SIG-M5 treated with dmso at 0.1 percent for 504 hours (cell line): Measurements from ENCODE around the gene TAS1R3.

Source experiments
- DNase-seq: peaks from one replicate; lab custom pipeline; 2025; ENCODE audit not compliant: unreplicated experiment; lab: John Stamatoyannopoulos, UW

Gene TAS1R3

DNA sequence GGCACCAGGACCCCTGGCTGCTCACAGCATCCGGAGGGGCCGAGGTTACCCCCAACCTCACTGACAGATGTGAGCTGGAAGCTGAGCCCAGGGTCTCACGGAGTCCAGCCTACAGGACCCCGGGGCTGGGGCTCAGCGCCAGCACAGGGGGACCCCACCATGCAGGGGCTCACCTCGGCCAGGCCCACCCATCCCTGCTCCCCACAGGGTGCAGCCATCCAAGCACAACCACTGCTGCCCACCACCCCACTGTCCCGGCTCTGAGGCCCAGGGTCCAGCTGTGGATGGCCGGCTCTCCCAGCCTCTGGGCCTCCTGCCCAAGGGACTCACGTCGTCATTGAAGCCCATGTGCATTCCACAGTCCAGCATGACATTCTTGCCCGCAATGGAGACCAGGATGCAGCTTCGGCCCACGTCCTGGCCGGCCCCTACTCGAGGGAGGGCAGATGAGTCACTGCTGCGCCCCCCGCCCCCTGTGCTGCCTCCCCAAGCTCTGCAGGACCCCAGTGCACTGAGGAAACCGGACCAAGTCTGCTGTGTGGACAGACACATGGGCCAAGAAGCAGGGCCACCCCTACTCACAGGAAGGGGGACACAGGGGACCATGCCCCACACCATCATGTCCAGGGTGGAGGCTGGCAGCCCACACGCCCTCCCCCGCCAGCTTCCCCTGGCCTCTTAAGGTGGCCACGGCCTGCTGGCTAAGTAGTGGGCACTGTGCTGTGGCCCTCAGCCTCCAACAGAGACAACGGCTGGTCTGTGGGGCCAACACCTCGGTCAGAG lies 10.2 kb upstream of the TAS1R3 start:
- DNase-seq = no peak

DNA sequence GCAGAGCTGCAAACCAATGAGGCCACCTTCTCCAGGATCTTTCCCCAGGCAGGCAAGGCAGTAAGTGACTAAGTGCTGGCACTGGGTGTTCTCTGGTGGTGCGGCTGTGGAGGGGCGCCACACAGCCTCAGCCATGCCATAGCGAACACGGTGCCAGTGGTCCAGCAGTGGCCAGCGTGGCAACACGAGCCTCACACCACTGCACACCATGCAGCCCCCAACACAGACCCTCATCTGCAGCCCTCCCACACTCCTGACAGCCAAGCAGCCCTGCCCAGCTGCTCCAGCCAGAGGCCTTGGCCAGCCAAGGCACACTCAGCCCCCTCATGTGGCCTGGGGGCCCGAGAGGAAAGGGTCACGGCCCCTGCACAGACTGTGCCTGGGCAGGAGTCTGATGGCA lies 9.6 kb upstream of the TAS1R3 start:
- no peak for DNase-seq

DNA sequence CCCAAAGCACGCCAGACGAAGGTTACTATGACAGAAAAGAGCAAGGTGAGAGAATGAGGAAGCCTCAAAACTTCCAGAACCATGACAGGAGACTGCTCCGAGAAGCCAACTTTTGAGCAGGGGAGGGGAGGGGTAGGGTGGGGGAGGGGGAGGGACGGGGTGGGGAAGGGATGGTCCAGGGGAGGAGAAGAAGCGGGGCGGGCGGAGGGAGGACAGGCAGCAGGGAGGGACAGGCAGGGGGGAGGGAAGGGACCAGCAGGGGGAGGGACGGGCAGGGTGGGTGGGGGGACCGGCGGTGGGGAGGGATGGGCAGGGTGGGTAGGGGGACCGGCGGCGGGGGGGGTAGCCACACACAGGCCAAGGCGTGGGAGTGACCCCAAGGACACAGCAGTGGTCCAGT lies 8.7 kb upstream of the TAS1R3 start:
- no peak for DNase-seq

DNA sequence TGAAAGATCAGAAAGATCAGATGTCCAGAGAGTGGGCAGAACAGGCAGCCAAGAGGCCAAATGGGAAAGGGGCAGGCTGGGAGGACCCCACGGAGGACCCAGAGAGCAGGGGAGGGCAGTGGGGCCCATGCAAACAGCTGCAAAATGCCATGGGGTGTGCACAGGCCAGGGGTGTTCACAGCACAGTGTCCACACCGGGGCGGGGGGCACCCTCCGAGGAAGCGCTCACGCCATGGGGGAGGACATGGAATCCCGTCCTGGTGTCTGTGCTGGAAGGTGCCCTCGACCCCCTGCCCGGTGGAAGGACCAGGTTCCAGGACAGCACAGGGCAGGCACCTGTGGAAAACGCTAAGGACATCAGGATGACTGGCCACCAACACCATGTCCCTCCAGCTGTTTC lies 8.1 kb upstream of the TAS1R3 start:
- no peak for DNase-seq

DNA sequence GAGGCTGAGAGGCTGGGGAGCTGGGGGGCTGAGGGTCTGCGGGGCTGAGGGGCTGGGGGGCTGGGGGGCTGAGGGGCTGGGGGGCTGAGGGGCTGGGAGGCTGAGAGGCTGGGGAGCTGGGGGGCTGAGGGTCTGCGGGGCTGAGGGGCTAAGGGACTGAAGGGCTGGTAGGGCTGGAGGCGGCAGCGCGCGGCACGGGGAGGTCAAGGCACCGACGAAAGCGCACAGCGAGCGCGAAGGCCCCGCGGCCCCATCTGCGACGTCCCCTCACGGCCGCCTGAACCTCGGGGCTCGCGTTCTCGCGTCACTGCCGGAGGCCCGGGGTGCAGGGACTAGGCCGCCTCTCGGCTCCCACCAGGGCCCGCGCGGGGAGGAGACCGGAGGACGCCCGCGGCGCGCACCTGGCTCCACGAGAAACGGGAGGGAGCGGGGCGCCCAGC lies 7.0 kb upstream of the TAS1R3 start:
- DNase-seq = no peak

DNA sequence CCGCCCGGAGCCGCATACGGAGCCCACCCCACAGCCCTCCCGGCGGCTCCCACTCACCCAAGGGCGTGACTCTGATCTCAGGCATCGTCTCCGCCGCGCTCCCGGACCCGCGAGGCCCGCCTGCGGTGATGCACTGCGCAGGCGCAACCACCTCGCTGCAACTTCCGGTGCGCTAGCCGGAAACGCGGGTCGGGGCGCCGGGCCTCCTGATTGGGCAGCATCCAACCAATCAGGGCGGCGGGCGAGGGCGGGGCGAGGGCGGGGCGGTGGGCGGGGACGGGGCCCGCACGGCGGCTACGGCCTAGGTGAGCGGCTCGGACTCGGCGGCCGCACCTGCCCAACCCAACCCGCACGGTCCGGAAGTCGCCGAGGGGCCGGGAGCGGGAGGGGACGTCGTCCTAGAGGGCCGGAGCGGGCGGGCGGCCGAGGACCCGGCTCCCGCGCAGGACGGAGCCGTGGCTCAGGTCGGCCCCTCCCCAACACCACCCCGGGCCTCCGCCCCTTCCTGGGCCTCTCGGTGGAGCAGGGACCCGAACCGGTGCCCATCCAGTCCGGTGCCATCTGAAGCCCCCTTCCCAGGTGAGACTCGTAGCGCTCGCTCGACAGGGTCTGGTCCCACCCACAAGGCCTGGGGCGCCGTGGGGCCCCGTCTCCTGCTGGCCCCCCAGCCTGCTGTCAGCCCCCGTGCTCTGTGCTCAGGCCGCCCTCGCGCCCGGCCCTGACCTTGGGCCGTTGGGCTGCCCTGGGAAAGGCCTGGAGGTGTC lies 6.4 kb upstream of the TAS1R3 start, which contains the start of the genes CPTP and INTS11:
Gene CPTP (plus strand): TSS at position 279 of the 764 bp plus-strand sequence. CDS start 2,109 bp downstream, outside the sequence.
Gene INTS11 (minus strand): TSS at position 137 of the 764 bp plus-strand sequence. CDS start 52 bp downstream, at position 85.
- peak; percentile 79 for DNase-seq

DNA sequence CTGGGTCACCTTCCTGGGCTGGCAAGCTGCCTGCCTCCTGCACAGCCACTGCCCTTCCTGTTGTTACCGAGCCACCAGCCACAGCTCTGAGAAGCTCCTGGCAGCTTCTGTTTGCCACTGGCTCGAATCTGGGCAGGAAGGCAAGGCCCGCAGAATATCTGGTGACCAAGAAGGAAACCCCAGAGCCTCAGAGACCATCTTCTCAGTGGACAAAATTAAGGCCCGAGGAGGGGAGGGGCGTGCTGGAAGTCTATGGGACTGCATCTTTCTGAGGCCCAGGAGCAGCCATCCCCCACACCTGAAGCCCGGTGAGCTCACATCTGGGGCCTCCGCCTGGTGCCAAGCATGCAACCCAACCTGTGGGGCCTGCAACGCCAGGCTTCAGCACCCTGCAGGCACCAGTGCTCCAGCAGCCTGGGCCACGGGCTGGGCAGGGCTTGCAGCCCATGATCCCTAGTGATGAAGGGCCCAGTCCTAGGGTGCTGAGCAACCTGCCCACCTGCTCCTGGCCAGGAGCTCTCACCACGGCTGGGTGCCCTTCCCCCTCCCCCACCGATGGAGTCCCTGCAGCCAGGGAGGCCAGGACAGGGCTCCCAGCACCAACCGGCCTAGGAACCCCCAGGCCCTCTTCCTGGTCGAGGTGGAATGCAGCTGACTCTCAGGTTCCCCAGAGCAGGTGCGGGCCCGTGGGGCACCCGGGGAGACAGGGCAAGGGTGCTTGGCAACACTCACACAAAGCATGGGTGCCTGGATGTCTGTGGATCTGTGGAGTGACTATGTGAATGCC lies 5.6 kb upstream of the TAS1R3 start:
- DNase-seq = no peak

DNA sequence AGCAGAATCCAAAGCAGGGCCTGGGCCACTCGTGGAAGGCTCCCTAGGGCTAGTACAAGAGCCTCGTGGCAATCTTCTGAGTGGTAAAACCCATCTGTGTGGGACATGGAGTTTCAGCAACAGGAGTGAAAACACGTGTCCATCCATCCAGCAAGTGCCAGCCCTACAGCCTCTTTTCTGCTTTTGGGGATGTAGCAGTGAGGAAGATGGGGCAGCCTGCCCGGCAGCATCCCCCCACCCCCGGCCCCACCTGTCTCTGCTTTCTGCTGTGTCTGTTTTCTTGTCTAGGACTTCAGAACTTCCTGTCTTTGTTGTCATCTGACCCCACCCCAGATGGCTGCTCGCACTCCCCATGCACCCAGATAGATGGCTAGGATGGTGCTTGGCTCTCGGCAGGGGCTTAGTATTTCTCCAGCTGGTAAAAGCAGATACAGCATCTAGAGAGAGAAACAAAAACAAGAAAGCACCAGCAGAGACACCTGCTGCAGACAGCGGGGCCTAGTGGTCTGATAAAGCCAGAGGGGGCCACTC lies 4.9 kb upstream of the TAS1R3 start:
- DNase-seq = no peak

DNA sequence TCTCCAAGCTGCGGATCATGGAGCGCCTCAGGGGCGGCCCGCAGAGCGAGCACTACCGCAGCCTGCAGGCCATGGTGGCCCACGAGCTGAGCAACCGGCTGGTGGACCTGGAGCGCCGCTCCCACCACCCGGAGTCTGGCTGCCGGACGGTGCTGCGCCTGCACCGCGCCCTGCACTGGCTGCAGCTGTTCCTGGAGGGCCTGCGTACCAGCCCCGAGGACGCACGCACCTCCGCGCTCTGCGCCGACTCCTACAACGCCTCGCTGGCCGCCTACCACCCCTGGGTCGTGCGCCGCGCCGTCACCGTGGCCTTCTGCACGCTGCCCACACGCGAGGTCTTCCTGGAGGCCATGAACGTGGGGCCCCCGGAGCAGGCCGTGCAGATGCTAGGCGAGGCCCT lies 3.8 kb upstream of the TAS1R3 start:
- no peak for DNase-seq

DNA sequence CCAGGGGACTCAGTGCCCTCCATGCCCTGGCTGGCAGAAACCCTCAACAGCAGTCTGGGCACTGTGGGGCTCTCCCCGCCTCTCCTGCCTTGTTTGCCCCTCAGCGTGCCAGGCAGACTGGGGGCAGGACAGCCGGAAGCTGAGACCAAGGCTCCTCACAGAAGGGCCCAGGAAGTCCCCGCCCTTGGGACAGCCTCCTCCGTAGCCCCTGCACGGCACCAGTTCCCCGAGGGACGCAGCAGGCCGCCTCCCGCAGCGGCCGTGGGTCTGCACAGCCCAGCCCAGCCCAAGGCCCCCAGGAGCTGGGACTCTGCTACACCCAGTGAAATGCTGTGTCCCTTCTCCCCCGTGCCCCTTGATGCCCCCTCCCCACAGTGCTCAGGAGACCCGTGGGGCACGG lies 2.8 kb upstream of the TAS1R3 start:
- no peak for DNase-seq

DNA sequence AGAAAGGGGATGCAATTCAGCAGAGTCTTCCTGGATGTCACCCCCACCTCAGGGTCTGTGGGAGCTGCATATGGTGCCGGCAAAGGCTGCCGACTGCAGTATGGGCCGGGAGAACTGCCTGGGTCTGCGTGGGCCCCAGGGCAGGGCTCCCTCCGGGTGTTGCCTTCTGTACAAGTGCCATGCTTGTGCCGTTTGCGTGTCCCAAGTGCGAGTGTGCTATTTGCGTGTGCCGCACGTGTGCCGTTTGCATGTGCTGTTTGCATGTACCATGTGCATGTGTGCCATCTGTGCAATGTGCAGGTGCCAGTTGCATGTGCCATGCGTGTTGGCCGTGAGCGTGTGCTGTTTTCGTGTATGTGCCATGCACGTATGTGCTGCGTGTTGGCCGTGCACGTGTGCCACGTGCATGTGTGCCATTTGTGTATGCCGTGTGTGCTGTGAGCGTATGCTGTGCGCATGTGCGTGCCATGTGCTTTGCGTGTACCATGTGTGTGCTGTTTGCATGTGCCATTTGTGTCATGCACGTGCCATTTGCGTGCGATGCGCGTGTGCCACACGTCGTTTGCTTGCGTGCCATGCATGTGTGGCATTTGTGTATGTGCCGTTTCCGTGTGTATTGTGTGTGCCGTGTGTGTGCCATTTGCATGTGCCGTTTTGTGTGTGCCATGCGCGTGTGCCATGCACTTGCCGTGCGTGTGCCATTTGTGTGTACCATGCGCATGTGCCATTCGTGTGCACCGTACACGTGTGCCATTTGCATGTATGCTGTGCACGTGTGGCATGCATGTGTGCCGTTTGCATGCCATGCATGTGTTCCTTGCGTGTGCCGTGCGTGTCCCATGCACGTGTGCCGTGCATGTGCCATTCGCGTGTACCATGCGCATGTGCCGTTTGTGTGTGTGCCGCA lies 1.5 kb upstream of the TAS1R3 start:
- no peak for DNase-seq

DNA sequence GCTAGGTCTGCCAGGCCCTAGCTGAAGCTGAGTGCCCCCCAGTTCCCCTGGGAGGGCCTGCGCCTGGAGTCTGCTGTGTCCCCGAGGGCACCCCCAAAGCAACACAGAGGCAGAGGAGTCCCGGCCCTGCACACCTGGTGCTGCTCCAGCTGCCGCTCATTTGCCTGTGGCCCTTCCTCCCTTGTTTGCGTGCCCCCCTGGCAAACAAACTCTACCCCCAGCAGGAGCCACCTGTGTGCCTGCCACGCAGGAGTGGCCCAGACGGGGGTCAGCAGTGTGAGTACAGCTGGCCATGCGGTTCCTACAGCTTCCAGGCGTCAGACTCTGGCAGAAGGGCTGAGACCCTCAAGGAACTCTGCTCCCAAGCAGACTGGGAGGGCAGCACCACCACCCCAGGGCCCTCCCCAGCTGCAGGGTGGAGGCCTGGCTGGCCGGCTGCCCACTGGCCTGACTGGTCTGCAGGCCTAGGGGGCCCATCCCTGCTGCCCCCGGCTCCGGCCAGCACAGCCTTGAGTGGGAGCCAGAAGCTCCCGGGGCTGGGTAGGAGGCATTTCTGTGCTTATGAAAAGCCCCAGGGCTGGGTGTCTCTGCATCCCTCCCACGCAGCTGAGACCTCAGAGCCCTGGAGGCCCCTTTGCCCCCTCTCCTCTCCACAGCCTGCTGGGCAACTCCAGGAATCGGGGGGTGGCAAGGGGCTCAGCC lies 563 bp upstream of the TAS1R3 start:
- no peak for DNase-seq

DNA sequence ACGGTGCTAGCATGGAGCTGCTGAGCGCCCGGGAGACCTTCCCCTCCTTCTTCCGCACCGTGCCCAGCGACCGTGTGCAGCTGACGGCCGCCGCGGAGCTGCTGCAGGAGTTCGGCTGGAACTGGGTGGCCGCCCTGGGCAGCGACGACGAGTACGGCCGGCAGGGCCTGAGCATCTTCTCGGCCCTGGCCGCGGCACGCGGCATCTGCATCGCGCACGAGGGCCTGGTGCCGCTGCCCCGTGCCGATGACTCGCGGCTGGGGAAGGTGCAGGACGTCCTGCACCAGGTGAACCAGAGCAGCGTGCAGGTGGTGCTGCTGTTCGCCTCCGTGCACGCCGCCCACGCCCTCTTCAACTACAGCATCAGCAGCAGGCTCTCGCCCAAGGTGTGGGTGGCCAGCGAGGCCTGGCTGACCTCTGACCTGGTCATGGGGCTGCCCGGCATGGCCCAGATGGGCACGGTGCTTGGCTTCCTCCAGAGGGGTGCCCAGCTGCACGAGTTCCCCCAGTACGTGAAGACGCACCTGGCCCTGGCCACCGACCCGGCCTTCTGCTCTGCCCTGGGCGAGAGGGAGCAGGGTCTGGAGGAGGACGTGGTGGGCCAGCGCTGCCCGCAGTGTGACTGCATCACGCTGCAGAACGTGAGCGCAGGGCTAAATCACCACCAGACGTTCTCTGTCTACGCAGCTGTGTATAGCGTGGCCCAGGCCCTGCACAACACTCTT lies 1.1 kb downstream of the TAS1R3 start:
- no peak for DNase-seq

DNA sequence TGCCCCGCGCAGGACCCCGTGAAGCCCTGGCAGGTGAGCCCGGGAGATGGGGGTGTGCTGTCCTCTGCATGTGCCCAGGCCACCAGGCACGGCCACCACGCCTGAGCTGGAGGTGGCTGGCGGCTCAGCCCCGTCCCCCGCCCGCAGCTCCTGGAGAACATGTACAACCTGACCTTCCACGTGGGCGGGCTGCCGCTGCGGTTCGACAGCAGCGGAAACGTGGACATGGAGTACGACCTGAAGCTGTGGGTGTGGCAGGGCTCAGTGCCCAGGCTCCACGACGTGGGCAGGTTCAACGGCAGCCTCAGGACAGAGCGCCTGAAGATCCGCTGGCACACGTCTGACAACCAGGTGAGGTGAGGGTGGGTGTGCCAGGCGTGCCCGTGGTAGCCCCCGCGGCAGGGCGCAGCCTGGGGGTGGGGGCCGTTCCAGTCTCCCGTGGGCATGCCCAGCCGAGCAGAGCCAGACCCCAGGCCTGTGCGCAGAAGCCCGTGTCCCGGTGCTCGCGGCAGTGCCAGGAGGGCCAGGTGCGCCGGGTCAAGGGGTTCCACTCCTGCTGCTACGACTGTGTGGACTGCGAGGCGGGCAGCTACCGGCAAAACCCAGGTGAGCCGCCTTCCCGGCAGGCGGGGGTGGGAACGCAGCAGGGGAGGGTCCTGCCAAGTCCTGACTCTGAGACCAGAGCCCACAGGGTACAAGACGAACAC lies 1.8 kb downstream of the TAS1R3 start:
- no peak for DNase-seq

DNA sequence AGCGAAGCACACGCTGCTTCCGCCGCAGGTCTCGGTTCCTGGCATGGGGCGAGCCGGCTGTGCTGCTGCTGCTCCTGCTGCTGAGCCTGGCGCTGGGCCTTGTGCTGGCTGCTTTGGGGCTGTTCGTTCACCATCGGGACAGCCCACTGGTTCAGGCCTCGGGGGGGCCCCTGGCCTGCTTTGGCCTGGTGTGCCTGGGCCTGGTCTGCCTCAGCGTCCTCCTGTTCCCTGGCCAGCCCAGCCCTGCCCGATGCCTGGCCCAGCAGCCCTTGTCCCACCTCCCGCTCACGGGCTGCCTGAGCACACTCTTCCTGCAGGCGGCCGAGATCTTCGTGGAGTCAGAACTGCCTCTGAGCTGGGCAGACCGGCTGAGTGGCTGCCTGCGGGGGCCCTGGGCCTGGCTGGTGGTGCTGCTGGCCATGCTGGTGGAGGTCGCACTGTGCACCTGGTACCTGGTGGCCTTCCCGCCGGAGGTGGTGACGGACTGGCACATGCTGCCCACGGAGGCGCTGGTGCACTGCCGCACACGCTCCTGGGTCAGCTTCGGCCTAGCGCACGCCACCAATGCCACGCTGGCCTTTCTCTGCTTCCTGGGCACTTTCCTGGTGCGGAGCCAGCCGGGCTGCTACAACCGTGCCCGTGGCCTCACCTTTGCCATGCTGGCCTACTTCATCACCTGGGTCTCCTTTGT lies 2.6 kb downstream of the TAS1R3 start:
- DNase-seq = no peak

DNA sequence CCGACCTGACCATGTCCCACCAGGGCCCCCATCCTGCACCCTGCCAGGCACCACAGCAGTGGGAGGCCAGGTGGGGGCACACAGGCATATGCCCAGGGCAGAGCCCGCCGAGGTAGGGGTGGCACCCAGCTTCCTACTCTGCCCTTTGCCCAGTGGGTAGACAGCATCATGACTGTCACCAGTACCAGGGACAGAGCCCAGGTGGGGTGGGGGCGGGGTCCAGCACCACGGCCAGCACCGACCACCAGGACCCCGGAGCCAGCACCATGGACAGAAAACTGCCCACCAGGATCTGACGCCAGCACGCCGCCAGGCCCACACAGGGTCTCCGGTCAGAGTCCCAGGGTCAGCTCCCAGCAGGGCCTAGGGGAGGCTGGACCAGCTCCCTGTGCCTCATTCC lies 3.8 kb downstream of the TAS1R3 start:
- no peak for DNase-seq

DNA sequence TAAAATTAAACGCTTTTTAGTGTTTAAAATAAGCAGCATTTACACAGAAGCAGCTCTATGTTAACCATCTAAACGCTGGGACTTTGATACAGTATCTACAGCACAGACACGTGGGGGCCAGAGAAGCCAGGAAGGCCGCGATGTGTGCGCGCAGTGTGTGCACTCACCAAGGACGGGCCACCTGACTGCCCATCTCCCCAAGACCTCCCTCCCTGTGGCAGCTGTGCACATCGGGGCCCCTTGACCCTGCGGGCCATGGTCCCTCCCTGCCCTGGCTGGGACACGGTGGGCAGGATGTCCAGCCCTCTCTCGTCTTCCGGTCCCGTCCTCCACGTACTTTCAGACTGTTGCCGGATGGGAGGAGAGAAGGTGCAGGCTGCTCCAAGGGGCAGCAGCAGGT lies 4.2 kb downstream of the TAS1R3 start:
- no peak for DNase-seq

DNA sequence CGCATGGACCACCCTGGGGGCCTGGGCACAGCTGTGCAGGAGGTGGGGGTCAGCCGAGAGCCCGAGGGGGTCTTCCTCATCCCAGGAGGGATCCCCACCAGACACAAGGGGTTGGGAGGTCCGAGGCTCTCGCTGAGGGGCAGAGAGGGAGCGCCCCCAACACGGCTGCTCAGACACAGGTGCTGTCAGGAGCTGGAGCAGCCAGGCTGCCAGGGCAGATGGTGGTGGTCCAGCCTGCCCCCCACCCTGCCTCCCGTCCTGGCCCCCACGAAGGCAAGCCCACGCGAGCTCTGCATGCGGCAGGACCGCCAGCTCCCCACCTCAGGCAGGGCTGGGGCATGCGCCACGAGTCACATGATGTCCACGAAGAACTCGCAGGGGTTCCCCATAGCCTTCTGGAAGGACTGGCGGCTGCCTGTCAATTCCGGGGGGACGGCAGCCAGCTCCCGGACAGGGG lies 4.7 kb downstream of the TAS1R3 start:
- DNase-seq = no peak
